OCI-LY7 (cell line): Measurements from ENCODE around the gene FAM186B. TPM values are rescaled to one million over a fixed set of nuclear protein-coding genes. Genes with fewer than 3 reads are reported as not detected.

Source experiments
- BruUV-seq: library from RNA; stranded (reverse); fragments of 400-500 nt; replicated peaks from 2 replicates; lab custom pipeline; 2021; lab: Mats Ljungman, UMichigan
- CTCF ChIA-PET: fragments of 300-600 bp; sonication (Branson Sonifier 250); formaldehyde crosslinking; loops from one replicate; lab custom pipeline; 2022; ENCODE audit warnings: antibody characterized with exemption; ENCODE audit not compliant: unreplicated experiment; lab: Charles Lee
- POLR2A ChIA-PET: fragments of 300-600 bp; sonication (Branson Sonifier 250); formaldehyde crosslinking; loops from one replicate; lab custom pipeline; 2022; ENCODE audit warnings: antibody characterized with exemption; lab: Charles Lee
- DNase-seq: peaks from one replicate; pipeline ENCODE4 v3.0.0-alpha.2; 2015; ENCODE audit warnings: low spot score
- H2AFZ ChIP-seq: fragments of 200-600 bp; sonication (generic), shearing (Covaris generic); 2 replicates; pipeline ENCODE4 v1.6.1; 2014; ENCODE audit warnings: mild to moderate bottlenecking, antibody characterized with exemption, low read length, moderate library complexity
- H3K27ac ChIP-seq: fragments of 200-600 bp; sonication (generic); 2 replicates; pipeline ENCODE4 v1.5.1; 2014; ENCODE audit warnings: mixed run types, low read depth, mild to moderate bottlenecking, moderate library complexity, low read length, inconsistent platforms; ENCODE audit not compliant: poor library complexity, severe bottlenecking
- H3K36me3 ChIP-seq: fragments of 200-600 bp; sonication (generic); 2 replicates; pipeline ENCODE4 v1.6.1; 2014; ENCODE audit warnings: mild to moderate bottlenecking, antibody characterized with exemption, low read length, moderate library complexity, mixed read lengths; ENCODE audit not compliant: insufficient read depth
- H3K4me1 ChIP-seq: fragments of 200-600 bp; sonication (generic); 2 replicates; pipeline ENCODE4 v1.5.1; 2014; ENCODE audit warnings: mild to moderate bottlenecking, low read length; ENCODE audit not compliant: insufficient read depth, poor library complexity, severe bottlenecking
- H3K4me2 ChIP-seq: fragments of 200-600 bp; sonication (generic); 2 replicates; pipeline ENCODE4 v1.6.1; 2014; ENCODE audit warnings: mild to moderate bottlenecking, low read length
- H3K4me3 ChIP-seq: fragments of 200-600 bp; sonication (generic); 2 replicates; pipeline ENCODE4 v1.5.1; 2014; ENCODE audit warnings: mild to moderate bottlenecking, low read depth, low read length; ENCODE audit not compliant: poor library complexity, severe bottlenecking
- H3K79me2 ChIP-seq: fragments of 200-600 bp; sonication (generic); 2 replicates; pipeline ENCODE4 v1.6.1; 2016; ENCODE audit warnings: low read depth, mild to moderate bottlenecking, low read length, moderate library complexity, mixed read lengths; ENCODE audit not compliant: insufficient read depth
- H3K9me2 ChIP-seq: fragments of 200-600 bp; sonication (generic); 2 replicates; pipeline ENCODE4 v1.6.1; 2016; ENCODE audit warnings: mild to moderate bottlenecking, low read length, mixed read lengths; ENCODE audit not compliant: insufficient read depth
- H3K9me3 ChIP-seq: fragments of 200-600 bp; sonication (generic); 2 replicates; pipeline ENCODE4 v1.6.1; 2014; ENCODE audit warnings: mild to moderate bottlenecking, mixed run types, low read length, mixed read lengths
- H4K20me1 ChIP-seq: fragments of 200-600 bp; sonication (generic); 2 replicates; pipeline ENCODE4 v1.6.1; 2014; ENCODE audit warnings: mild to moderate bottlenecking, antibody characterized with exemption, low read length, moderate library complexity, mixed read lengths; ENCODE audit not compliant: insufficient read depth
- CTCF ChIP-seq: fragments of 200-600 bp; sonication (generic); conservative IDR thresholded peaks from 2 replicates; pipeline ENCODE4 v1.5.1; 2014; ENCODE audit warnings: mild to moderate bottlenecking, antibody characterized with exemption, low read length, moderate library complexity, mixed read lengths
- EZH2phosphoT487 ChIP-seq: fragments of 200-600 bp; sonication (generic); IDR thresholded peaks from 2 replicates; pipeline ENCODE4 v1.6.1; 2018; ENCODE audit warnings: low read depth, borderline replicate concordance, mild to moderate bottlenecking, mixed run types, antibody characterized with exemption, low read length, moderate library complexity, mixed read lengths
- intact Hi-C: fragments of 100-400 bp; cut with micrococcal nuclease; formaldehyde crosslinking; loops from one replicate; pipeline ENCODE4 v1.10.0; 2022; ENCODE audit not compliant: unreplicated experiment
- total RNA-seq, 2 experiments: library from RNA; depleted of rRNA in 1 of 2; stranded (reverse); fragments of >200 nt in 1 of 2; shearing (Covaris generic) in 1 of 2; gene quantifications; 2 replicates each; pipeline ENCODE4 v1.2.3, GENCODE V29; 2014 to 2022

The FAM186B gene
- total RNA-seq, 2 experiments from 2014 or later: 0.60 to 2.8 TPM

DNA sequence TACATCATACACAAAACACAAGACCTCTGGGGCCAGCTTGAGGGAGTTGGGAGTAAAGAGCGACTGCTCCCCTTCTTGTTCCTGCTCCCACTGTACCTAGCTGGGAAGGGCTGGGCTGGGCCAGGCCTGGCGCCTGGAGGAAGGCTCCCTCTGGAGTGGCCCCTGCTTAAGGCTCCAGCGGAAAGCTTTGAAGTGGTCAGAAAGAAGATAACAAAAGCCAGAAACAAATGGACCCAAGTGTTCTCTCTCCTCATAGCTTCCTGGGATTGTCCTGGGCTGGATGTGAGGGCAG, 43.2 kb upstream of the FAM186B start:
- ChIA-PET CTCF (interaction anchor here (1.1 kb wide), 1 partner anchor 49 kb away, joined by 3 read pairs; no protein-coding TSS in a partner anchor), POLR2A (interaction anchor here (1.3 to 2.0 kb wide), 4 partner anchors 51 to 63 kb away, joined by 4 to 7 read pairs (median 5); no protein-coding TSS in a partner anchor)
- no peaks in the 10 kb centered on the region for H3K9me2 ChIP-seq
- intact Hi-C loops: no loop called here
- peaks cover 58% of the 10 kb centered on the region for H3K36me3 ChIP-seq
- H3K4me1 ChIP-seq: peaks cover 21% of the 10 kb centered on the region
- TF ChIP-seq CTCF (no peak), EZH2phosphoT487 (no peak)
- no peaks in the 10 kb centered on the region for H3K9me3 ChIP-seq
- no TSS peak for BruUV-seq
- no peaks in the 10 kb centered on the region for H3K79me2 ChIP-seq
- no peaks in the 10 kb centered on the region for H4K20me1 ChIP-seq
- no peak for DNase-seq
- no peak overlapping the region for H3K27ac ChIP-seq
- no peak overlapping the region for H3K4me3 ChIP-seq
- no peak overlapping the region for H3K4me2 ChIP-seq
- H2AFZ ChIP-seq: no peak overlapping the region

DNA sequence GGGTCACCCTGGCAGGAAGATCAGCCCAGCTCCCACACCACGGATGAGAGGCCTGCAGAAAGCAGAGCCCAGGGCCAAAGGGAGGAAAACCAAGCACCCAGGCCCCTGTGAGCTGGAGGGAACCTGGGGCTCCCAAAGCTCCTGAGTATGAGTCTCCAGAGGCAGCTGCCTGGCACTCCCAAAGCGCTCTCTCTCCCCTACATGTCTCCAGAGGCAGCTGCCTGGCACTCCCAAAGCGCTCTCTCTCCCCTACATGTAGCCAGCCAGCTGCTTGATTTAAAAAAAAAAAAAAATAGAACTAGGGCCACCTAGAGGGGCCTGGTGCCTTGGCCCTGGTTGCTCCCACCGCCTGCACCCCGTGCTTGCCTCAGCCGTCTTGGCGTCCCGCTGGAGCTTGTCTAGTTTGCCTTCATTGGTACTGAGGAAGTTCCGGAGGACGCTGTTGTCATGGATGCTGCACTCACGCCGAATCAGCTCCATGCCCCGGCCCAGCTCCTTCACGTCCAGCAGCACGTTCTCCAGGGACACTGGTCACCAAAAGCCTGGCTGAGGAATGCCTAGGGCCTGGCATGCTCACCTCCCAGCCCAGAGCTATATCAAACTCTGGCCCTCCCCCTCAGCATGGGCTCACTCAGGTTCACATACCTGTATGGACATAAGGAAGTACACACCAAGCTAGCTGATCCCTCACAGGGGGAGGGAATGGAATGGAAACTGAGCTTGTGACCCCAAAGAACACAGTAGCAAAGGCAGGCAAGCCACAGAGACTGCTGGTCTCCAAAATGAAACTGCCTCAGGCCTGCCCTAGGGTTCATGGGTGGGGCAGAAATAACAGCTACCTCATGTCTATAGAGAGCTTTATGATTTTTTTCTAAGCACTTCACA, 42.6 kb upstream of the FAM186B start:
- intact Hi-C loops: no loop called here
- H3K9me2 ChIP-seq: no peaks in the 10 kb centered on the region
- H3K4me3 ChIP-seq: no peak overlapping the region
- peaks cover 21% of the 10 kb centered on the region for H3K4me1 ChIP-seq
- H3K36me3 ChIP-seq: peaks cover 54% of the 10 kb centered on the region
- POLR2A ChIA-PET: interaction anchor here (0.6 to 2.0 kb wide), 5 partner anchors 51 to 927 kb away, joined by 3 to 7 read pairs (median 4); no protein-coding TSS in a partner anchor
- TF ChIP-seq EZH2phosphoT487 (no peak), CTCF (no peak)
- H3K4me2 ChIP-seq: no peak overlapping the region
- DNase-seq: no peak
- no peak overlapping the region for H2AFZ ChIP-seq
- H3K79me2 ChIP-seq: no peaks in the 10 kb centered on the region
- no TSS peak for BruUV-seq
- H3K27ac ChIP-seq: no peak overlapping the region
- no peaks in the 10 kb centered on the region for H4K20me1 ChIP-seq
- CTCF ChIA-PET: interaction anchor here (1.1 kb wide), 1 partner anchor 50 kb away, joined by 3 read pairs; no protein-coding TSS in a partner anchor
- no peaks in the 10 kb centered on the region for H3K9me3 ChIP-seq
